SK-N-MC (cell line): ENCODE results near the gene ABI3.

Experiments
- EZH2 ChIP-seq: fragments of 200-600 bp; sonication (generic); IDR thresholded peaks from one replicate; pipeline ENCODE4 v1.6.1; 2017; ENCODE audit warnings: antibody characterized with exemption
- FOXP2 ChIP-seq: optimal IDR thresholded peaks from 2 replicates; pipeline ENCODE3; 2011; ENCODE audit warnings: mild to moderate bottlenecking, moderate library complexity; ENCODE audit not compliant: insufficient read depth; ENCODE audit errors: extremely low read length, control extremely low read depth
- POLR2AphosphoS5 ChIP-seq: IDR thresholded peaks from 2 replicates; pipeline ENCODE4 v1.6.1; 2012; ENCODE audit warnings: mild to moderate bottlenecking, low read depth, low read length, borderline replicate concordance

- TF ChIP-seq POLR2AphosphoS5 (no peak), EZH2 (no peak), FOXP2 (no peak)
These were observed 30.1 kb downstream of the ABI3 start for GRCh38 chr17:49240619-49241018.
